NCI-H1048 (cell line): ENCODE measurements around the gene TENM4.

Experiments used
- DNase-seq: peaks from one replicate; lab custom pipeline; 2025; lab: John Stamatoyannopoulos, UW

TENM4 gene

DNA sequence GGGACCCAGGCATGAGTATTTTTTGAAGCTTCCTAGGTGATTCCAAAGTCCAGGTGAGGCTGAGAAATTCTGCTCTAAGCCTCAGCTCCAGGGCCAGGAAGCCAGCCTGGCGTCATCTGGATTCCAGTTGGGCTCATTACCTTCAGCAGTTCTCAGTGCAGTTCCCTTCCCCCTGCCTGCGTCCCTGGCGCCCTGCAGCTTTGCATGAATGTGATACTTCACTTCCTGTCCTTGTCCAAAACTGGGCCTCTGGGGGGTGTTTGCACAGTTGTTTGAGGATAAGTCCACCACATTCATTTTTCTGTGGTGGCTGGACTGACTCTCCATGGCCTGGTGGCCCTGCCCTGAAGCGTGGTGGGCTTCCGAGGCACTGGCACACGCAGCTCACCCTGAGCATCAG is 98.1 kb downstream of the TENM4 start:
- no peak for DNase-seq

DNA sequence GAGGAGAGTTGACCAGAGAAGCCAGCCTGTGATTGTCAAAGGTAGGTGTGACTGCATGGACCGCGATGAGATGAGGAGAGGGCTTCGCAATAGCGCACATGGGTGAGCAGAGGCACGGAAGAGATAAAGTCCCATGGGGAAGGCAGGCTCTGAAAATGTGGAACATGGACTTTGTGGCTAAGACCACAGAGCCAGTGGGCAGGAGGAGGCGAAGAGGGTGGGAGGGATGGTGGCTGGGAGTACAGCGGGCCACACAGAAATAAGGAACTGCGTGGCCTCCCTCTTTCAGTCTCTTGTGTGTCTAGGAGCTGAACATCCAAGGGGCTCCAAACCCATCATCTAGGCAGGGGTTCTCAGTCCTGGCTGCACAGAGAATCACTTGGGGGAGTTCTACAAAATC is 98.6 kb downstream of the TENM4 start:
- DNase-seq = no peak

DNA sequence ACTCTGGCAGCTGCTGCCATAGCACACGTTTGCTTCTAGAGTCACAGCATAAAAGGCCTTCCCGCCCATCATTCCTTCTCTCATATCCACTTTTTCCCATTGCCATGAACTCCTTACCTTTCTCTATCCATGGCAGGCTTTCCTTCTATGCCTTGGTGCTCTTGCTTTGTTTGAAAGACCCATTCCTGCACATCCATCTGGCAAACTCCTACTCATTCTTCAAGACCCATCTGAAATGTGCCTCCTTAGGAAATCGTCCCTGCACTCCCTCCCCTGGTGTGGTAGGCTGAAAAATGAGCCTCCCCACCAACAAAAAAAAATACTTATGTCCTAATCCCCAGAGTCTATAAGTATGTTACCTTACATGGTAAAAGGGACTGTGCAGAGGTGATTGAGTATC is 100.3 kb downstream of the TENM4 start:
- no peak for DNase-seq

GRCh38 chr11:79336797-79337517 is 103.9 kb downstream of the TENM4 start:
- DNase-seq = no peak

- DNase-seq = no peak
Measured at GRCh38 chr11:79335681-79336080, 105.1 kb downstream of the TENM4 start.

DNA sequence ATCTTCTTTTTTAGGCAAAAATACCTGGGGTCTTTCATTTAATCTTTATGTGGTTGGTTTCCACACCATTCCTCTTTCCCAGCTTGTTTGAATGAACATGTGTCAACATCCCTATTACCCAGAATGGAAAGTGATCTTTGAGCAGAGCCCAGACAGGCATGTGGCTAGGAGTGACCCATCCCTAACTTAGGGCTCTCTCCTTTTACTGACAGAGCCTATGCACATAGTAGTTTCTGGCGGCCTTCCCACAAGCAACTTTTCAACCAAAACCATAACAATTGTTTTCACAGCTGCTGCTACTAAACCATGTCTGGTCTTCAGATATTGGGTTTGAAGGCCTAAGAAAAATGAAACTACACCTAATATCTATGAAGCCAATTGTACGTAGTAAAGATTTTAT is 107.5 kb downstream of the TENM4 start:
- no peak for DNase-seq

GRCh38 chr11:79332017-79332416 is 108.8 kb downstream of the TENM4 start:
- DNase-seq = no peak

- DNase-seq = no peak
Measured at GRCh38 chr11:79331203-79331901, 109.5 kb downstream of the TENM4 start.

- no peak for DNase-seq
Measured at GRCh38 chr11:79330651-79331050, 110.2 kb downstream of the TENM4 start.

DNA sequence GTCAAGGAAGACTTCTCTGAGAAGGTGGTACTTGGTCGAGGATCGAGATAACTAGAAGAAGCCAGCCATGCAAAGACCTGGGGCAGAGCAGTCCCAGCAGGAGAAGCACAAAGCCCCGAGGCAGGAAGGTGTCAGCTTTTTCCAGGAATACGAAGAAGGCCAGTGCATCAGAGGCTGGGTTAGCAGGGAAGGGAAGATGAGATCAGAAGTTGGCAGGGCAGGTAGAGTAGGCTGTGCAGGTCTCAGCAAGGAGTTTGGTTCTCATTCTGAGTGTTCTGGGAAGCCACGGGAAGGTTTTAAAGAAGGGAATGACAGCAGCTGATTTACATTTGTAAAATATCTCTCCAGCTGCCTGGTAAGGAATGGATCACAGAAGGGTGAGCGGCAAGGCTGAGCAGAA is 111.3 kb downstream of the TENM4 start:
- no peak for DNase-seq

GRCh38 chr11:79328402-79328801 is 112.4 kb downstream of the TENM4 start:
- no peak for DNase-seq

- no peak for DNase-seq
Measured at GRCh38 chr11:79325851-79326250, 115.0 kb downstream of the TENM4 start.

GRCh38 chr11:79321263-79321662 is 119.6 kb downstream of the TENM4 start:
- no peak for DNase-seq

- DNase-seq = no peak
Measured at GRCh38 chr11:79314906-79315689, 125.7 kb downstream of the TENM4 start.

DNA sequence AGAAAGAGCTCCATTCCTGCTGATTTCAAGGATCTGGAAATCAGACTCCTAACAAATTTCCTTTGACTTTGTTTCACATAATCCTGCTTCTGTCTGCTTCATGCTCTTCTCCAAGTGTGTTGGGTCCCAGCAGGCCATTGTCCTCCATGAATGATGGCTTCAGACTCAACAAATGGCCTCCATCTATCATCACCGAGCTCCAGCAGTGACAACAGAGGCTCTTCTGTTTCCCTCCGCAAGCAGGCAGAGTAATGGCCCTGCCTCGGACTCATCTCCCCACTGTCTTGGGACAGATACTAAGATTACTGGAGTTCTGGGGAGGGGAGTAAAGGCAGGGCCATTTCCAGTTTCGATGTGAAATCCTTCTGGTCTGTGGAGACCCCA is 127.3 kb downstream of the TENM4 start:
- DNase-seq = no peak

DNA sequence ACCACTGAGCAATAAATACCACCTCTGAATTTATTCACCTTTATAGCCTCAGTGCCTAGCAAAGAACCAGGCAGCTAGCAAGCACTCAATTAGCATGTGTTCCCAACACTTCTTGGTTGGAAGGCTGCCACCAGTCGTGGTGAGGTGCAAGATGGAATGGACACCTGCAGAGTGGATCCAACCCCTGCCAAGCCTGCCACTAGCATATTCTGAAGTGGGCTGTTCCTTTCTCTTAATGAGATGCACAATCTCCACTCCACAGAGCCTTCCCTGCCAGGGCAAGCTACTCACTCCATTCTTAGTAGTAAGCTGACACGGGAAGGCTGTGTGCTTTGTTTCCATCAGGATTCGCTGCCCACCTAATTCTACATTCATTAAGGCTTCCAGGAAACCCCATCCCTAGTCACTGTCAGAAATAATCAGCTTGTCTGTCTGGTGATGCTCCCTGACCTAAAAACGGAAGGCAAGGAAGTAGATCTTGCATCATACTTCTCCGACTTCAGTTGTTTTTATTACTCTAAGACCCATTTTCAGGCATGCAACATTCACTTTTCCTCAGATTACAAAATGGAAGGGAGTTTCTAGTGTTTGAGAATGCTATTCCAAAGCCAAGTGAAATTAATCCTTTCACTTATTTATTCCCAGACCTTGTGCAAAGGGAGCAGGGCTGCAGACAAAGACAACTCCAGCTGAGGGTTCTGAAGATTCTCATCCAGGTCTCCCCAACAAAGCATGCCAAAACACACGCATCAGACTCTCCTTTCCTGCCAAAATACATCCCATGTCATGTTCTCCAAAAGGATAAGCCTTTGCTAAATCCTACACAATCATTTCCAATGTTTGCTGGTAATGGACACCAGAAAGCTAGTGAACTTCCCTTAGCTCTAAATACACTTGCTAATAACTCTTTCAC is 128.0 kb downstream of the TENM4 start:
- DNase-seq = no peak

DNA sequence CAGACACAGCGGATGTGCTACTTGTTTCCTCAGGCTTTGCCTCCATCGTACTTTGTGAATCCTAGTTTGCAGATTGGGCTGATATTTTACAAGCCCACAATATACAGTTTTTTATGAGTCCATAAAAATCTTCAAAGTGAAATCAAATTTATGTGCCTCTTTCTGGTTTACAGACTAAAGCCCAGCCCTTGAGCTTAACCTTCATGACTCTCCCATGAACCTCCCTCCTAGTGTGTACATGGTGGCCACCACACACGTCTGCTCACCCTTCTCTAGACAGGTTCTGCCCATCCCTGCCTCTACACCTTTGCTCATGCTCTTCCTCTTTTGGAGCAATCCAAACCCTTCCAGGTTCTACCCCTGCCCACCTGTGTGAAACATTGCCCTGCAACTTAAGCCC is 129.4 kb downstream of the TENM4 start:
- DNase-seq = no peak

GRCh38 chr11:79309407-79309806 is 131.4 kb downstream of the TENM4 start:
- no peak for DNase-seq

- no peak for DNase-seq
Measured at GRCh38 chr11:79308429-79308828, 132.4 kb downstream of the TENM4 start.

- no peak for DNase-seq
Measured at GRCh38 chr11:79304599-79305212, 136.1 kb downstream of the TENM4 start.

- DNase-seq = no peak
Measured at GRCh38 chr11:79296141-79296540, 144.7 kb downstream of the TENM4 start.
